A549 treated with Mapracorat at 1 μM for 4 hours (cell line): ENCODE data around the gene DPM2. TPM values are rescaled to one million over a fixed set of nuclear protein-coding genes. Genes with fewer than 3 reads are reported as not detected.

ENCODE experiments used
- total RNA-seq: library from RNA; stranded (reverse); fragments of 200-300 nt; extraction: Qiagen RNA extraction; gene quantifications from 5 replicates; pipeline ENCODE4 v1.2.3, GENCODE V29; 2022

Gene DPM2, protein sequence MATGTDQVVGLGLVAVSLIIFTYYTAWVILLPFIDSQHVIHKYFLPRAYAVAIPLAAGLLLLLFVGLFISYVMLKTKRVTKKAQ
- 37.0 to 44.2 TPM (median 41.4 TPM) in 5 replicates for total RNA-seq

DNA sequence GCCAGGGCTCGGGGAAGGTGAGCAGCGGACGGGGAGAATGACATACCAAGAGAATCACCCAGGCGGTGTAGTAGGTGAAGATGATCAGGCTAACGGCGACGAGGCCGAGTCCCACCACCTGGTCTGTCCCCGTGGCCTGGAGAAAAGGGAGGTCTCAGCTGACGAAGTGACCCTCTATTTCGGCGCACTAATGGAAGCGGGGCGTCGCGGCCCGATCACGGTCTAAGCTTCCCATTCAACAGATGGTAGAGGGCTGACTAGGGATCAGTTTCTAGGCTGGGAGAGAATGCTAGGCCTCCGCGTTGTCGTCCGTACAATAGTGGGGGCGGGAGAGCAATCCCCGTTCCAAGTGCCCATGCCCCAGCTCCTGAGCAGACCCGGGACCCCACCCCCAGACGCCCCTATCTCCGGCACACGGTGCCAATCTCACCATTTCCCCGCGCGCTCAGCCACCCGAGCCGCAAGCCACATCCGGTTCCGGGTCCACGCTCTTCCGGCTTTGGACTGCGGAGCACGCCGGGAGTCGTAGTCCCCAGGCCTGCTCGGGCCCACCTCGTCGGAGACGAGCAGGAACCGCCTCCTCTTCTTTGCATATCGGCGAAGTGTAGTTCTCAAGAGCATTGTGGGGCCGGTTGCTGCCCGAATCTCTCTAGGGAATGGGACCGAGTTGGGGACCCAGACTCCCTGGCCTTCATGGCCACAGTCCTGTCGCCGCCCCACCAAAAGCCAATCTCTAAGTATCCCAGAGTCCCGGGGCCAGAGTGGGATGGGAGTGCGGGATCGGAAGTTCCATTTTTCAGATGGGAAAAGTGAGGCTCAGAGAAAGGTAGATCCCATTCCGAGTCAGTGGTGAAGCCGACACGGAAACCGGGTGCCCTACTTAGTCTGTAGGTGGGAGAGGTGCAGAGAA lies at the start of gene DPM2:
Gene DPM2 (minus strand): TSS at position 467 of the 910 bp plus-strand sequence. CDS start 34 bp downstream, at position 433.

DNA sequence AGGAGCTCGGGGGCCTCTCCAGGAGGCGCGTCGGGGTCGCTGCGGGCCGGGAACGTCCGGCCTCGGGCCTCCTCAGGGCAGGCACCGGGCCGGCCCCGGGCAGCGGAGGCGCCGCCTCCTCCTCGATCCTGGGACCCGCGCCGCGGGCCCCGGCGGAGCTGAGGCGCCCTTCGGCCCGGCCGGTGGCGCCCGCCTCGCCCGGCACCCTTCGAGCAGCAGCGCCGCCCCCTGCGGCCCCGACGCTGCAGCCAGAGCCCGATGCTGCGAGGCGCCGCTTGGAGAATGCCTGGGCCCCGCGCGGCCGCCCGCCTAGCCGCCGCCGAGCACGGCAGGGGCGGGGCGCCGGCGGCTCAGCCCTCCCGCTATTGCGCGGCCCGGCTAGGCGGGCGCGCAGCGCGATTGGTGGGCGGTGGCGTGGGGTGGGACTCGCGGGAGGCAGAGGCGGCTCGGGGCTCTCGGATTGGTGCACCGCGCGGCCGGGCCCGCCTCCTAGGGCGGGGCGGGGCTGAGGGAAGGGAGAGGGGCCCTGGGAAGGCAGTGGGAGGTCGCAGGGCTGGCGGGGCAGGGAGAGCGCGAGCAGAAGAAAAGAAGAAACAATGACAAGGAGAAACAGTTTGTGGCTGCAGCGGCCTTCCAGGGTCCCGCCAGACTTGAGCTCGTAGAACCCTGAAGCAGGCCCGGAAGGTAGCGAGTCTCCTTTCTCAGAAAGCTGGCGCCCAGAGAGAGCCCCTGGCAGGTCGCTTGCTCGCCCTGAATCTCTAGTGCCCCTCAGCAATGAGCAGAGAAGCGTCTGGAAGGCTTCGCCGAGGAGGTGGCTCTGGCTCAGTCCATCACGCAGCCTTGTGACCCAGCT lies 43.3 kb upstream of the DPM2 start, which contains the start of gene EEIG1:
Gene EEIG1 (minus strand): TSS at position 284 of the 853 bp plus-strand sequence. CDS start 852 bp downstream, outside the sequence.

DNA sequence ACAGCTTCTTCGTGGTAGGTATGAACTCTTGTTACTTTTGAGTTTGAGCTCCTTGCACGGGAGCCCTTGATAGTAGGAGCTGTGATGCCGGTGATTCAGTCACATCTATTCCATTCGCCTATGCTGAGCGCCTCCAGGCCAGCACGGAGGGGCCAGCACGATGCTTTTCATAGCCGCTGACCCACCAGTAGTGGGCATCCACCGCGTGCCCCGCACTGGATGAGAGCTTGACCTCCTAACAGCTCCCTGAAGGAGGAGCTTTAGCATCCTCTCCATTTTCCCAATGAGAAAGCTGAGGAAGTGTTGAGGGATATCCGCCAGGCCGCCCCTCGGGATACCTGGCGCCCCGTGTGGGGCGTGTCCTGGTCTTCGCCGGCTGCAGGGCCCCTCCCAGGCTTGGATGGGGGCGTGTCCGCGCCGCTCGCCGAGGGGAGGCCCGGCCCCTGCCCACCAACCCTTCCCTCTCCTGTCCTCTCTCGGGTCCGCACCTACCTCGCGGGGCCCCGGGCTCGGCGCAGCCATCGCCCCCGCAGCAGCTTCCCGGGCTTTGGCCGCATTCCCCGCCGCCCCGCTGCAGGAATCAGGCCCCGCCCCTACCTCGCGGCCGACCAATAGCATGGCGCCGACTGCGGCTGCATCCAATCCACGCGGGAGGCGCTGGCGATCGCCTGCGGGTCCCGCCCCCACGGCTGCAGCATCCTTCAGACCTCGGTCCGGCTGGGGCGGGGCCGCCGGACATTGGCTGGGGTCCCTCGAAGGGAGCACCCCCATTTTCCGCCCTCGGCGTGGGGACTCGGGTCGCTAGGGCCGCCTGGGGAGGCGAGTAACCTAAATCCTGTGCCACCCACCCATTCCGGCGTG lies 7.2 kb downstream of the DPM2 start, which contains the start of gene PIP5KL1:
Gene PIP5KL1 (minus strand): TSS at position 547 of the 861 bp plus-strand sequence. CDS start 25 bp downstream, at position 522.

DNA sequence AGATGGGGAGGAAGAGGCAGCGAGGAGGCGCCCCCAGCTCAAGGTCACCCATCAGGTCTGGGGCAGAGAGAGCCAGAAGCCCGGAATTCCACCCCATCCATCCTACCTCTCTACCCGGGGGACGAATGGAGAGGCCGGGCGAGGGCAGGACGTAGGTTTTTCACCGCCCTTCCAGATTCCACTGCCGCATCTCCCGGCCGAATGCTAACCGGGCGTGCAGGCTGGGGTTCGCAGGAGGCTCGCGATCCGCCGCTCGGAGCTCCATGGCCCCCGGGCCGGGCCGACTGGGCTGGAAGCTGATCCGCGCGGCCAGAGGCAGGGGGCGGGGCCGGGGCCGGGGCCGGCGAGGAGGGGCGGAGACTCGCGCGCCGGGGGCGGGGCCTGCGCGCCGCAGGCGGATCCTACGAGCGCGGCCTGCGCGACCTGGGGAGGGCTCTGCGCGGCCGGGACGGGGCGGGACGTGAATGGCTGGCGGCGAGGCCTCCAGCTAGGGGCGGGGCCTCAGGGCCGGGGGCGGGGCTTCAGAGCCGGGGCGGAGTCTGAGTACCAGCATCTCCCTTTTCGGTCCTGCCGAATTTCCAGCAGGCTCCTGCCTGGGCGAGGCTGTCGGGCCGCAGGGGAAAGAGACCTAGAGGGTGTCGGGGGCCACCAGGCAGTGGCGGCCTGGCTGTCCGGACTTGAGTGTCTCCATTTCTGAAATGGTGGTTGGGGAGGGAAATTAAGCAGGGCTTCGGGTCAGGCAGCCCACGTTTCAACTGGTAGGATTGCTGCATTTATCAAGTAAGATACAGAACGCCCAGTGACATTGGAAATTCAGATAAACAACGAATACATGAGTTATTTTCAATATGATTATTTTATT lies 20.7 kb downstream of the DPM2 start, which contains the start of gene ST6GALNAC4:
Gene ST6GALNAC4 (minus strand): TSS at position 322 of the 862 bp plus-strand sequence. CDS start 622 bp downstream, outside the sequence.

DNA sequence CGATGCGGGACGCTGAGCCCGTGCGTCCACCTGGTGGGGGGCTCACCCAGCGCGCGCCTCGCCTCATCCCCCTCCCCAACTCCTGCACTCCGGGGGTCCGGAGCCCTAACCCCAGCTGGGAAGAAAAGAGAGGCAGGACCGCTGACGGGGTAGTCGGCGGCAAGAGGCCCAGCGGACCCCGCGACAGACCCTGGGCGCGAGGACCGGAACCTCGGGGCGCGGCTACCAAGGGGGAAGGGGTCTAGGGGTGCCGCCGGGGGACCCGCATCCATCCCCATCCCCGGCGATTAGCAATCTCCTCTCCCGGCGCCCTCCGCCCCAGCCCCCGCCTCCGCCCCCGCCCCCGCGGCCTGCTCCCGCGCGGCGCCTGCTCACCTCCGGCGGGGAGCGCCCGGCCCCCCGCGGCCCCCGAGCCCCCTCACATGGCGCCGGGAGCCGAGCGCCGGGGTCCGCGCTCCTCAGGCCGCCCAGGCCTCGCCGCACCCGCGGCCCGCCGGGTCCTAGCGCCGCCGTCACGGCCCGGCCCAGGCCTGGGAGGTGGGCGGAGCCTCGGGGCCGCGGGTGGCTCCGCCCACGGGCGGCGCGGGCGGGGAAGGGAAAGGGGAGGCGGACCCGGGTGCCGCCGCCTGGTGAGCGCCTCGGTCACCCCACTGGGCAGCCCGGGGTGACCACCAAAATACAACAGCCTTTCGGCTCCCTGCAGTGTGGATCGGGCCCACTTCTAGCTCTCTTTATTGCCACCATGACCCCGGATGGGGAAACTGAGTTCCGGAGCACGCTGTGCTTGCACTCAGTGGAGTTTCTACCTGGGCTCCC lies 38.3 kb downstream of the DPM2 start, which contains the start of gene ST6GALNAC6:
Gene ST6GALNAC6 (minus strand): TSS at position 476 of the 816 bp plus-strand sequence. CDS start 1,622 bp downstream, outside the sequence.

Other genes starting within 250 kb of the DPM2 start
- gene CFAP157, start 230.9 kb downstream of the DPM2 start, total RNA-seq, result 0.07 TPM in 1 of 5 replicates, not detected in the others
- 13.2 to 21.4 TPM (median 18.8 TPM) in 5 replicates for gene PTRH1, start 222.2 kb downstream of the DPM2 start, total RNA-seq
- 0.05 to 0.06 TPM (median 0.06 TPM) in 4 of 5 replicates, not detected in the other for gene TTC16, start 221.8 kb downstream of the DPM2 start, total RNA-seq
- gene TOR2A, start 202.6 kb downstream of the DPM2 start, total RNA-seq, result 9.6 to 17.3 TPM (median 15.2 TPM) in 5 replicates
- gene SH2D3C, start 159.2 kb downstream of the DPM2 start, total RNA-seq, result 0.06 to 0.15 TPM (median 0.09 TPM) in 5 replicates
- gene CDK9, start 151.8 kb downstream of the DPM2 start, total RNA-seq, result 43.5 to 54.9 TPM (median 48.2 TPM) in 5 replicates
- gene FPGS, start 135.0 kb downstream of the DPM2 start, total RNA-seq, result 45.2 to 55.1 TPM (median 50.8 TPM) in 5 replicates
- 0.07 to 0.15 TPM (median 0.10 TPM) in 5 replicates for gene ENG, start 83.2 kb downstream of the DPM2 start, total RNA-seq
- 50.6 to 85.5 TPM (median 74.9 TPM) in 5 replicates for gene AK1, start 60.2 kb downstream of the DPM2 start, total RNA-seq
- 21.1 to 25.8 TPM (median 22.7 TPM) in 5 replicates for gene ST6GALNAC6, start 38.3 kb downstream of the DPM2 start, total RNA-seq
- 13.8 to 18.8 TPM (median 16.9 TPM) in 5 replicates for gene ST6GALNAC4, start 20.8 kb downstream of the DPM2 start, total RNA-seq
- 1.0 to 3.5 TPM (median 1.6 TPM) in 5 replicates for gene PIP5KL1, start 7.1 kb downstream of the DPM2 start, total RNA-seq
- gene EEIG1, start 43.1 kb upstream of the DPM2 start, total RNA-seq, result 43.3 to 63.4 TPM (median 52.2 TPM) in 5 replicates
- 4.9 to 8.3 TPM (median 6.4 TPM) in 5 replicates for gene NAIF1, start 129.5 kb upstream of the DPM2 start, total RNA-seq
- gene SLC25A25, start 130.4 kb upstream of the DPM2 start, total RNA-seq, result 7.5 to 9.5 TPM (median 9.1 TPM) in 5 replicates
- gene PTGES2, start 189.9 kb upstream of the DPM2 start, total RNA-seq, result 71.6 to 105 TPM (median 99.3 TPM) in 5 replicates
- 2.7 to 5.2 TPM (median 4.3 TPM) in 5 replicates for gene LCN2, start 211.6 kb upstream of the DPM2 start, total RNA-seq
- gene BBLN, start 222.4 kb upstream of the DPM2 start, total RNA-seq, result 43.1 to 66.3 TPM (median 62.6 TPM) in 5 replicates